Transverse colon (tissue), 3 donors: ENCODE measurements around the gene SIGLECL1.

Experiments
- CTCF ChIP-seq, 5 experiments: fragments of 200-600 bp in 3 of 5; fragments of 450-650 bp in 2 of 5; sonication (generic) in 3 of 5; IDR thresholded peaks; 1 replicate in 2 of 5; 2 replicates in 3 of 5; pipeline ENCODE4 v1.5.1; 2016 to 2017; ENCODE audit warnings: antibody characterized with exemption in 5 of 5, inconsistent platforms in 3 of 5, mild to moderate bottlenecking in 2 of 5, moderate library complexity in 1 of 5
- EP300 ChIP-seq: sonication (generic); formaldehyde crosslinking; IDR thresholded peaks from one replicate; pipeline ENCODE4 v1.6.1; 2017; ENCODE audit warnings: antibody characterized with exemption, low read depth
- POLR2A ChIP-seq: fragments of 450-650 bp; IDR thresholded peaks from one replicate; pipeline ENCODE4 v1.6.1; 2016; ENCODE audit warnings: antibody characterized with exemption, mild to moderate bottlenecking, moderate library complexity

GRCh38 chr19:51305479-51305878 is 54.6 kb downstream of the SIGLECL1 start:
- TF ChIP-seq CTCF (IDR thresholded peaks at IDR 0.05) (no peak), POLR2A (no peak), EP300 (no peak)
